Effector memory CD4-positive, alpha-beta T cell (primary cell): ENCODE measurements around the gene NAT8L.

Experiments
- DNase-seq, 3 donors: peaks; one replicate each; pipeline ENCODE4 v3.0.0-alpha.2; 2020
- H3K27ac ChIP-seq: 2 replicates; pipeline ENCODE4 v1.7.0; 2013; ENCODE audit warnings: mild to moderate bottlenecking, low read length, moderate library complexity; ENCODE audit not compliant: insufficient read depth, poor library complexity, severe bottlenecking
- H3K27me3 ChIP-seq: replicated peaks from 2 replicates; pipeline ENCODE4 v1.7.0; 2013; ENCODE audit warnings: mild to moderate bottlenecking, low read length; ENCODE audit not compliant: insufficient read depth, control insufficient read depth, poor library complexity, severe bottlenecking
- H3K36me3 ChIP-seq: 2 replicates; pipeline ENCODE4 v1.7.0; 2013; ENCODE audit warnings: mild to moderate bottlenecking, low read length, moderate library complexity; ENCODE audit not compliant: control insufficient read depth, insufficient read depth
- H3K4me1 ChIP-seq: 2 replicates; pipeline ENCODE4 v1.7.0; 2013; ENCODE audit warnings: low read length, mild to moderate bottlenecking; ENCODE audit not compliant: control insufficient read depth, insufficient read depth, poor library complexity, severe bottlenecking
- H3K4me3 ChIP-seq: 2 replicates; pipeline ENCODE4 v1.7.0; 2013; ENCODE audit warnings: low read length, low read depth, mild to moderate bottlenecking; ENCODE audit not compliant: insufficient read depth, poor library complexity, severe bottlenecking
- H3K9me3 ChIP-seq: 2 replicates; pipeline ENCODE4 v1.7.0; 2013; ENCODE audit warnings: mild to moderate bottlenecking, low read length, moderate library complexity; ENCODE audit not compliant: control insufficient read depth

NAT8L gene

GRCh38 chr4:2036866-2037265 lies 22.3 kb upstream of the NAT8L start:
- H3K4me3 ChIP-seq, result no peak overlapping the region
- H3K36me3 ChIP-seq, result no peaks in the 10 kb centered on the region
- DNase-seq, result no peak
- no peak overlapping the region for H3K27ac ChIP-seq
- peaks cover 14% of the 10 kb centered on the region for H3K27me3 ChIP-seq
- H3K4me1 ChIP-seq, result peaks cover 9% of the 10 kb centered on the region
- H3K9me3 ChIP-seq, result no peaks in the 10 kb centered on the region

- peaks cover 14% of the 10 kb centered on the region for H3K27me3 ChIP-seq
- no peak overlapping the region for H3K27ac ChIP-seq
- DNase-seq, result no peak
- no peaks in the 10 kb centered on the region for H3K36me3 ChIP-seq
- no peaks in the 10 kb centered on the region for H3K9me3 ChIP-seq
- peak overlapping the region; percentile 78 for H3K4me3 ChIP-seq
- peaks cover 17% of the 10 kb centered on the region for H3K4me1 ChIP-seq
These were observed 18.5 kb upstream of the NAT8L start for GRCh38 chr4:2040391-2041238.

GRCh38 chr4:2041239-2042130 lies 17.6 kb upstream of the NAT8L start:
- Histone ChIP-seq H3K27ac (peak overlapping the region; percentile 11), H3K27me3 (peaks cover 14% of the 10 kb centered on the region), H3K4me1 (peaks cover 17% of the 10 kb centered on the region), H3K9me3 (no peaks in the 10 kb centered on the region), H3K4me3 (peak overlapping the region; percentile 78), H3K36me3 (no peaks in the 10 kb centered on the region)
- peak; percentile 56 to 75 (median 65) for DNase-seq

GRCh38 chr4:2042204-2042946 lies 16.8 kb upstream of the NAT8L start:
- peak in 1 of 3 donors; percentile 12 for DNase-seq
- H3K4me1 ChIP-seq, result peaks cover 17% of the 10 kb centered on the region
- H3K4me3 ChIP-seq, result peak overlapping the region; percentile 78
- H3K27me3 ChIP-seq, result peaks cover 19% of the 10 kb centered on the region
- H3K27ac ChIP-seq, result peak overlapping the region; percentile 11
- no peaks in the 10 kb centered on the region for H3K9me3 ChIP-seq
- no peaks in the 10 kb centered on the region for H3K36me3 ChIP-seq

GRCh38 chr4:2042947-2043395 lies 16.2 kb upstream of the NAT8L start:
- H3K4me1 ChIP-seq, result peaks cover 17% of the 10 kb centered on the region
- peaks cover 19% of the 10 kb centered on the region for H3K27me3 ChIP-seq
- no peak overlapping the region for H3K27ac ChIP-seq
- H3K4me3 ChIP-seq, result peak overlapping the region; percentile 78
- DNase-seq, result no peak
- H3K36me3 ChIP-seq, result no peaks in the 10 kb centered on the region
- H3K9me3 ChIP-seq, result no peaks in the 10 kb centered on the region

- H3K4me1 ChIP-seq, result peaks cover 17% of the 10 kb centered on the region
- peaks cover 19% of the 10 kb centered on the region for H3K27me3 ChIP-seq
- no peak overlapping the region for H3K27ac ChIP-seq
- DNase-seq, result no peak
- no peaks in the 10 kb centered on the region for H3K9me3 ChIP-seq
- H3K4me3 ChIP-seq, result no peak overlapping the region
- H3K36me3 ChIP-seq, result no peaks in the 10 kb centered on the region
These were observed 15.6 kb upstream of the NAT8L start for GRCh38 chr4:2043396-2044118.

- Histone ChIP-seq H3K27ac (no peak overlapping the region), H3K36me3 (no peaks in the 10 kb centered on the region), H3K4me1 (peaks cover 17% of the 10 kb centered on the region), H3K9me3 (no peaks in the 10 kb centered on the region), H3K4me3 (no peak overlapping the region), H3K27me3 (peaks cover 19% of the 10 kb centered on the region)
- no peak for DNase-seq
These were observed 15.0 kb upstream of the NAT8L start for GRCh38 chr4:2044119-2044485.

GRCh38 chr4:2044542-2045517 lies 14.3 kb upstream of the NAT8L start:
- Histone ChIP-seq H3K27ac (no peak overlapping the region), H3K4me3 (no peak overlapping the region), H3K36me3 (no peaks in the 10 kb centered on the region), H3K27me3 (peaks cover 14% of the 10 kb centered on the region), H3K4me1 (peaks cover 17% of the 10 kb centered on the region), H3K9me3 (no peaks in the 10 kb centered on the region)
- no peak for DNase-seq
